ENCODE results near the gene METTL5. TPM values are rescaled to one million over a fixed set of nuclear protein-coding genes. Genes with fewer than 3 reads are reported as not detected.
"Not testable (repeated sequence)": the region's sequence is repeated elsewhere in the genome, so short reads cannot be mapped to it uniquely, and the experiment has no call there.

METTL5 gene
- 39.5 TPM for total RNA-seq

DNA sequence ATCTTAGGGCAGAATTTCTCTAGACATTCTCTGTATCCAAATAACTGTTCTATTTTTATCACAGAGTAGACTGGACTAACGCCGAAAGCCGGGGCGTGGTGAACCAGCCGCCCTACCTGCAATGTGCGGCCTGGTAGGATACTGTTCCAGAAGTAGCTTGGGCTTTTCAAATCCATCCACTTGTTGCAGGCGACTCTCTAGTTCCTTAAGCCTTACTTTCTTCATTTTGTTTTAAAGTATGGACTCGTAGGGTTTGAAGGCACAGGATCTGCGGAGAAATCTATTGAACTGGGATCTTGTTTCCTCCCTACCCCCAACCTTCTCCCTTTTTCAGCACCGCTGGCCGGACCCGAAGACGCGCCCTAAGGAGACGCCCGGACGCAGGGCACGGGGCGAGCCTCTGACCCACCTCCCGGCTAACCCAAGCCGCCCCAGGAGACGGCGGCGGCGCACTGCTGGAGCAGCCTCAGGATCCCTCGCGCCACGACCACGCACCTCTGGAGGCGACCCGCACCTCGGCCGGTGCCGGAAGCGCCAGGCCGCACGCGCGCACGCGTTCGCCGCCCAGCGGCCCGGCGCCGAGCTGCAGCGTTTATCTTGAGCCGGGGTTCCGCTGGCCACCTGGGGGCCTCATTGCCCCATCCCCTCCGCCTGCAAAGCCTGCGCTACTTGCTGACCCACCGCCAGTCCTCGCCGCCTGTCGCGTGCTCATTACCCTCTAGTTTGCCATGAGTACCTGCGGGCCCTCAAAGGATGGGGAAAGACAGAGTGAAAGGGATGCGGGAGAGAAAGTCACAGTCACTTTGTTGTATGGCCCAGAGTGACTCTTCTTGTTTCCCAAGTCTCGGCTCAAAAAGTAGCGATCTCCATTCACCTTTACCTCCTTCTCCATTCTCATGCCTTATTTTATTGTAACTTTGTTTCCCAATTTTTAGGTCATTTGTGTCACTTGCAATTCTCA lies at the start of gene METTL5:
Gene METTL5, minus strand, starts transcription at position 533 of the 961 bp plus-strand sequence. Its CDS starts 308 bp downstream, at position 225.
- DNase-seq (ENCODE audit: low spot score in 2 of 2), result peak; percentile 86 to 89
- no peak for FAIRE-seq

DNA sequence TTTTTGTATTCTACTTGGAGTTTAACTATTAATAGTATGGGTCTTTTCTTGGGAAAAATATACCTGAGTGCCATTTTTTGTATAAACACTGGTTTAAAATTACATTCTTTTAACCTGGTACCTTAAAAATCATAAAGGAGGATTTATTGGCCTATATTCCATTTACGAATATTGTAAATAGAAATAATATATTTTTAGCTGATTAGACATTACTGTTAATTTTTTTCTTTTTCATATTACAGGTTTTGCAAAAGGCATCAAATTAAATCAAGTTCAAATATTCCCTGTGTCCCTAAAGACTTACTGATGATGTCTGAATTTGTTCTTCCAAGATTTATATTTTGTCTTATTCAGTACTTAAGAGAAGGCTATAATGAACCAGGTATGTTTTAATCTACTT lies 47.3 kb upstream of the METTL5 start:
- FAIRE-seq, result peak; percentile 44

DNA sequence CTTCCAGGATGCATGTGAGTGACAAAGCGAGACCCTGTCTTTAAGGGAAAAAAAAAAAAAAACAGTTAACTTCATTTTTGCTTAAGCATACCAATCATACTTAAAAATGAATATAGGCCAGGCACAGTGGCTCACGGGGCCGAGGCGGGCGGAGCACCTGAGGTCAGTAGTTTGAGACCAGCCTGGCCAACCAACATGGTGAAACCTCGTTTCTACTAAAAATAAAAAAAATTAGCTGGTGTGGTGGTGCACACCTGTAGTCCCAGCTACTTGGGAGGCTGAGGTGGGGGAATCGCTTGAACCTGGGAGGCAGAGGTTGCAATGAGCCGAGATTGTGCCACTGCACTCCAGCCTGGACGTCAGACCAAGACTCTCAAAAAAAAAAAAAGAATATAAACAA lies 46.7 kb upstream of the METTL5 start:
- DNase-seq (ENCODE audit: low spot score in 2 of 2); FAIRE-seq: not testable (repeated sequence)

More for the DNA sequence above, 47.3 kb upstream of the METTL5 start:
- DNase-seq (ENCODE audit: low spot score in 2 of 2), result no peak

DNA sequence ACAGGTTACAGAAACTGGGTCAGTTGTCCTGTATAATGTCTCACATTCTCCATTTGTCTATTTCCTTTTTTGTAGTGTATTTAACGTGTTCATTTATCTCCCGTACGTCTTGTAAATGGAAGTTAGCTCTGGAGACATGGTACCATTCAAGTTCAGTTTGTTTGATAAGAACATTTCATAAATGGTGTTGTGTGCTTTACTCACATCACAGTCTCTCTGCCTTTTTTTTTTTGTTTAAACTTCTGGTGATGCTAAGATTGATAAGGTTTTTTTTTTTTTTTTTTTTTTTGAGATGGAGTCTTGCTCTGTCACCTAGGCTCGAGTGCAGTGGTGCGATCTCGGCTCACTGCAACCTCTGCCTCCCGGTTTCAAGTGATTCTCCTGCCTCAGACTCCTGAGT lies 44.2 kb upstream of the METTL5 start:
- FAIRE-seq (no peak), DNase-seq (ENCODE audit: low spot score in 2 of 2) (no peak)

DNA sequence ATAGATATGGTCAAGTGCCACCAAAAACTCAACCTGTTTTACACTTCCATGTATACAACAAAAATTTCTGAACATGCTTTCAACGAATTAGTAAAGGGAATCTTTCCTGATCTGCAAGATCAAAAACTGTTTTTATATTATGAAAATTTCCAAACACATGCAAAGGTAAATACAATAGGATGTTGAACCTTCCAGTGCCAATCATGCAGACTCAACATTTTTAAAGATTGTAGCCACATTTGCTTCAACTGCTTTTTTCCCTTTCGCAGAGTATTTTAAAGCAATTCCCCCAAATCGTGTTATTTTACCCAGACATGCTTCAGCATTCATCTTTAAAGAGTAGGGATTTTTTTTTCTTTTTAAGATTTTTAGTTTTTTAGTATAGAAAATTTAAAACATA lies 42.9 kb upstream of the METTL5 start:
- FAIRE-seq (no peak), DNase-seq (ENCODE audit: low spot score in 2 of 2) (no peak)

DNA sequence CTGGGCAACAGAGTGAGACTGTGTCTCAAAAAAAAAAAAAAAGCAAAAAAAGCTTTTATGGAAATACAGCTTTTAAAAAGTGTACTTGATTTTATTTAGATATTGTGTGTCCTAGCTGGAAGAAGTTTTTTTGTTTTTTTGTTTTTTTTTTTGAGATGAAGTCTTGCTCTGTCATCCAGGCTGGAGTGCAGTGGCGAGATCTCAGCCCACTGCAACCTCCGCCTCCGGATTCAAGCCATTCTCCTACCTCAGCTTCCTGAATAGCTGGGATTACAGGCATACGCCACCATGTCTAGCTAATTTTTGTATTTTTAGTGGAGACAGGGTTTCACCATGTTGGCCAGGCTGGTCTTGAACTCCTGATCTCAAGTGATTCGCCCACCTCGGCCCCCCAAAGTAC lies 41.5 kb upstream of the METTL5 start:
- not testable (repeated sequence) for FAIRE-seq; DNase-seq (ENCODE audit: low spot score in 2 of 2)

DNA sequence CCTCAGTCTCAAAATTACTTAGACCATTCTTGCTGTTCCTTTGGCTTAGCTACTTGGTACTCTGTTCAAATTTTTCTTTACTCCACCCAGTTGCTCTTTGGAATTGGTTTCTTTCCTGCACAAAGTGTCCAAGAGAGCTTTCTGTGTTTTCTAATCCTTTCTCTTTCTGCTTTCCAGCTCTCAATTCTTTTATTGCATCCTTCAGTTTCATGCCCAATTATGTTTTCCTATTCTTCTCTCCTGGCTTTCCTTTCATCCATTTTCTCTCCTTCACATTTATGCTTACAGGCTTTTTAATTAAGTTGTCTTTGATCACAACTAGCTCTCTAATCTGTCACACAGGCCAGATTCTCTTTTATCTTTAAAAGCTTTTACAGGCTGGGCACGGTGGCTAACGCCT lies 40.8 kb upstream of the METTL5 start:
- DNase-seq (ENCODE audit: low spot score in 2 of 2), result no peak
- no peak for FAIRE-seq

DNA sequence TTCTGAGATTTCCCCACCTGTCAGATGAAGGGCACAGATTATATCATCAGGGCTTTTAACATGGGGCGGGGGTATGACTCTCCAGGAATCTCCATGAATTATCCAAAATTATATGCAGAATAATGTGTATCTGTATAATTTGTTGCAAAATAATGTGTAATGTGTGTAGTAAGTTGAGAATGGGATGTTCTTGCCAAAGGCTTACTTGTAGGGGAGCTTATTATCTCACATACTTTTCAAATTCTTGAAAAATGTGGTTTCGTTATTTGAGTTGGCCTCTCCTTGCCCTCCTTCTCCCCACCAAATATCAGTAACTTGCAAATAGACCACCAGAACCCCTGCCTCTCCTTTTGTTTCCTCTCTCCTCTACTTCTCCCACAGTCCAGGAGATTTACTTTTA lies 38.1 kb upstream of the METTL5 start:
- DNase-seq (ENCODE audit: low spot score in 2 of 2) (no peak), FAIRE-seq (no peak)

DNA sequence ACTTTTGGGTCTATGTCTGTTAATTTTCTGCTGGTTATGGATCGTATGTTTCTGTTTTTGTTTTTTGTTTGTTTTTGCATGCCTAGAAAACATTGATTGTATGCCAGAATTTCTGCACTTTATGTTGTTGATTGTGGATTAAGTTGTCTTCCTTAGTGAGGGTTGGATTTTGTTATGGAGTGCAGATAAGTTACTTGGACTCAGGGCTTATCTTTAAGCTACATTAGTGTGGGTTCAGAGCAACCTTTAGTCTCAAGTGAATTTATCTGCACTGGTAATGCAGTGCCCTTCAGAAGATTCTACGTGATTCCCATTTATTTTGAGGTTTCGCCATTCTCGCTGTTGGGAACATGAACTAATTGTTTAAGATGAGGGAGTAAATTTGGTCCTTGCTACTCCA lies 35.4 kb upstream of the METTL5 start:
- DNase-seq (ENCODE audit: low spot score in 2 of 2) (no peak), FAIRE-seq (no peak)

DNA sequence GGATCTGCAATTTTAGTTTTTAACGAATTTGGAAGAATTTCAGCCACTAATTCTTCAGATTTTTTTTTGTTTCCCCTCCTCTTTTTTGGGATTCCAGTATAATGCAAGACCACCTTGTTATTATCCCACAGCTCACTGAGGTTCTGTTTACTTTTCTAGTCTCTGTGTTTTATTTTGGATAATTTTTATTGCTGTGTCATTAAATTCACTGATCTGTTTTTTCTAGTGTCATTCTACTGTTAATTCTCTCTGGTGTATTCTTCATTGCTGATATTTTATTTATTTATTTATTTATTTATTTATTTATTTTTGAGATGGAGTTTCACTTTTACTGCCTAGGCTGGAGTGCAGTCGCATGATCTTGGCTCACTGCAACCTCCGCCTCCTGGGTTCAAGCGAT lies 34.7 kb upstream of the METTL5 start:
- FAIRE-seq (no peak), DNase-seq (ENCODE audit: low spot score in 2 of 2) (no peak)

DNA sequence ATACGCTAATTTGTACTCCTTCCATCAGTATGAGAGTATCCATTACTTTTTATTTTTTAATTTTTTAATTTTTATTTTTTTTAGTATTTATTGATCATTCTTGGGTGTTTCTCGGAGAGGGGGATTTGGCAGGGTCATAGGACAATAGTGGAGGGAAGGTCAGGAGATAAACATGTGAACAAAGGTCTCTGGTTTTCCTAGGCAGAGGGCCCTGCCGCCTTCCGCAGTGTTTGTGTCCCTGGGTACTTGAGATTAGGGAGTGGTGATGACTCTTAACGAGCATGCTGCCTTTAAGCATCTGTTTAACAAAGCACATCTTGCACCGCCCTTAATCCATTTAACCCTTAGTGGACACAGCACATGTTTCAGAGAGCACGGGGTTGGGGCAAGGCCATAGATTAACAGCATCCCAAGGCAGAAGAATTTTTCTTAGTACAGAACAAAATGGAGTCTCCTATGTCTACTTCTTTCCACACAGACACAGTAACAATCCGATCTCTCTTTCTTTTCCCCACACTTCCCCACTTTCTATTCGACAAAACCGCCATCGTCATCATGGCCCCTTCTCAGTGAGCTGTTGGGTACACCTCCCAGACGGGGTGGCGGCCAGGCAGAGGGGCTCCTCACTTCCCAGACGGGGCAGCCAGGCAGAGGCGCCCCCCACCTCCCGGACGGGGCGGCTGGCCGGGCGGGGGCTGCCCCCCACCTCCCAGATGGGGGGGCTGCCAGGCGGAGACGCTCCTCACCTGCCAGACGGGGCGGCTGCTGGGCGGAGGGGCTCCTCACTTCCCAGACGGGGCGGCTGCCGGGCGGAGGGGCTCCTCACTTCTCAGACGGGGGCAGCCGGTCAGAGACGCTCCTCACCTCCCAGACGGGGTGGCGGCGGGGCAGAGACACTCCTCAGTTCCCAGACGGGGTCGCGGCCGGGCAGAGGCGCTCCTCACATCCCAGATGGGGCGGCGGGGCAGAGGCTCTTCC lies 30.9 kb upstream of the METTL5 start:
- FAIRE-seq; DNase-seq (ENCODE audit: low spot score in 2 of 2): not testable (repeated sequence)

DNA sequence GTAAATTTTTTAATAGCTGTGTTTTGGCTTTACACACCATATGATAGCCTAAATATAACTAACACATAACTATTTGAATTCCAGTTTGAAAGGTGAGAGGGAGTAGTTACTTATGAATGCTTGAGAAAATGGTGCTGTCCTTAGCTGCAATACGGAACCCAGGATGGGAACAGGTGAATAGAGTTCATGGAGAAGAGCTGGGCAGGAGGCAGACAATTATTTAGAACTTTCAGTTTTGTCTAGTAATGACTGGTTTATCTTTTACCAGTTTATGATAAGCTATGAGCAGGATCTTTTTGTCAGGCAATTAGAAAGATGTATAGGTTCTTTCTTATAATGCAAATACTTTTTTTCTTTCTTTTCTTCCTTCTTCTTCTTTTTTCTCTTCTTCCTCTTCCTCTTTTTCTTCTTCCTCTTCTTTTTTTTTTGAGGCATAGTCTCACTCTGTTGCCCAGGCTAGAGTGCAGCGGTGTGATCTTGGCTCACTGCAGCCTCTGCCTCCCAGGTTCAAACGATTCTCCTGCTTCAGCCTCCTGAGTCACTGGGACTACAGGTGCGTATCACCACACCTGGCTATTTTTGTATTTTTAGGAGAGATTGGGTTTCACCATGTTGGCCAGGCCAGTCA lies 28.4 kb upstream of the METTL5 start:
- no peak for DNase-seq (ENCODE audit: low spot score in 2 of 2)
- FAIRE-seq, result no peak

DNA sequence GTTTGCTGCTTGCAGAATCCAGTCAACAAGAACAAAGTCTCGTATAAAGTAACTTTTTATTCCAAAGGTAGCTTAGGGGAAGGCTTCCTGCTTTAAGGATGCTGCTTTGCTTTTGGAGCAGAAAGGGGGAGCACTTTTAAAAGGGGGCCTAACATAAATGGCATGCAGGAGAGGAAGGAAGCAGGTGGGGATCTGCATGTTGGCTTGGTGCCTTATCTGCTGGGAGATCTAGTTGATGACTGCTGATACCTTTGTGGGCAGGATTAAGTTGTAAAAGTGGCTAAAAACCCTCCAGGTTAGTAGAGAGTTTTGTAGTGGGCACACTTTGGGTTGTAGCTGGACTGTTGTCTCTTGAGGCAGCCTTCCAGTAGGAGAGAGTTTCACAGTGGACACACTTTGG lies 25.0 kb upstream of the METTL5 start:
- DNase-seq (ENCODE audit: low spot score in 2 of 2), result no peak
- no peak for FAIRE-seq

DNA sequence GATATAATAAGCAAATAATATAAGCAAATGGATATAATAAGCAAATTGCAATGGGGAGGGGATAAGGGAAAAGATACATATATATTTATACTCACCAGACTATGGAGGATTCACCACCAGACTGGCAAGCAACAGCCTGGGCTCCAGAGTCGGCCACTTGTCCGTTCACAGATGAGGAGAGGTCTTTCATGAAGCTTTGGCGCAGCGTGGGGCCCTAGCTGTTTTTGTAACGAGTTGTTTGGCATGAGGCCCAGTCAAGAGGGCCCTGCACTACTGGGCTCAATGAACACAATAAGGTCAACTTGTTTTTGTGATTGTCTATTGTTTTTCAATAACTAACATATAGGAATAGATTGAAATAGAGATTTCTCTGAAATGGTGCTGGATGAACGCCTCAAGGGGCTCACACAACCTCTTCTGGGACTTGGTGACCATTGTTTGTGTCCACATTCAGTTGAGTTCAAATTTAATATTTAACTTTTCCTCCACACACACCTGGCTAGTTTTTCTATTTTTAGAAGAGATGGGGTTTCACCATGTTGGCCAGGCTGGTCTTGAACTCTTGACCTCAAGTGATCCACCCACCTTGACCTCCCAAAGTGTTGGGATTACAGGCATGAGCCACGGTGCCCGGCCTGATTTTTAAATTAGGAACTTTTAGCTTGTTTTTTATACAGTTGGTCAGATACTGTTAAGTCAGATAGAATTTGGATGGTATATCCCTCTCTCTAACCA lies 24.4 kb upstream of the METTL5 start:
- not testable (repeated sequence) for FAIRE-seq; DNase-seq (ENCODE audit: low spot score in 2 of 2)

DNA sequence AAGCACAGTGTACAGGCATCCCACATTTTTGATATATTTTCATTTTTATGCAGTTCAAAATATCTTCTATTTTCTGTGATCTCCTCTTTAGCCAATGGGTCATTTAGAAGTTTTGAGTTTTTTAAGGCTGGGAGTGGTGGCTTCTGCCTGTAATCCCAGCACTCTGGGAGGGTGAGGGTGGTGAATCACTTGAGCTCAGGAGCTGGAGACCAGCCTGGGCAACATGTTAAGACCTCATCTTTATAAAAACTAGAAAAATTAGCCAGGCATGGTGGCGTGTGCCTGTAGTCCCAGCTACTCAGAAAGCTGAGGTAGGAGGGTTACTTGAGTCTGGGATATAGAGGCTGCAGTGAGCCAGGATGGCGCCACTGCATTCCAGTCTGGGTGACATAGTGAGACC lies 20.3 kb upstream of the METTL5 start:
- DNase-seq (ENCODE audit: low spot score in 2 of 2) (no peak), FAIRE-seq (no peak)

DNA sequence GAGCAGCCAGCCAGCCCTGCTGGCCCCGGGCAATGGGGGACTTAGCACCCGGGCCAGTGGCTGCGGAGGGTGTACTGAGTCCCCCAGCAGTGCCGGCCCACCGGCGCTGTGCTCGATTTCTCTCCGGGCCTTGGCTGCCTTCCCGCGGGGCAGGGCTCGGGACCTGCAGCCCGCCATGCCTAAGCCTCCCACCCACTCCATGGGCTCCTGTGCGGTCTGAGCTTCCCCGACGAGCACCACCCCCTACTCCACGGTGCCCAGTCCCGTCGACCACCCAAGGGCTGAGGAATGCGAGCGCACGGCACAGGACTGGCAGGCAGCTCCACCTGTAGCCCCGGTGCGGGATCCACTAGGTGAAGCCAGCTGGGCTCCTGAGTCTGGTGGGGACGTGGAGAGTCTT lies 16.9 kb upstream of the METTL5 start:
- not testable (repeated sequence) for DNase-seq (ENCODE audit: low spot score in 2 of 2); FAIRE-seq

DNA sequence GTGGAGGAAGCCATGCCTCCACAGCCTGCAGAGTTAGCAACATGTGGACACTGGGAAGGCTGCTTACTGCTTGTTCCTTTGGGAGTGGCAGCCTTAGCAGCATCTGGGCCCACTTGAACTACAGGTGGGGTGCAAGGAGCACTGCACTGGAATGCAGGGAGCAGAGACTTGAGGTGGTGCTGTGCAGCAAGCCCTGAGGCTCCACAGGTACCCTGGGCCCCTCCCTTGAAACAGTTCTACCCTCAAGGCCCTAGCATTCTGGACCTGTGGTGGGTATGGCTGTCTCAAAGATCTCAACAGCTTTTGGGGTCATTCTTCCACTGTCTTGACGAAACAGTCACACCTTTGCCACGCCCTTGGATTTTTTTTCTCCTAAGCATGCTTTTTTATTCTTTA lies 16.0 kb upstream of the METTL5 start:
- no peak for DNase-seq (ENCODE audit: low spot score in 2 of 2)
- FAIRE-seq, result no peak

DNA sequence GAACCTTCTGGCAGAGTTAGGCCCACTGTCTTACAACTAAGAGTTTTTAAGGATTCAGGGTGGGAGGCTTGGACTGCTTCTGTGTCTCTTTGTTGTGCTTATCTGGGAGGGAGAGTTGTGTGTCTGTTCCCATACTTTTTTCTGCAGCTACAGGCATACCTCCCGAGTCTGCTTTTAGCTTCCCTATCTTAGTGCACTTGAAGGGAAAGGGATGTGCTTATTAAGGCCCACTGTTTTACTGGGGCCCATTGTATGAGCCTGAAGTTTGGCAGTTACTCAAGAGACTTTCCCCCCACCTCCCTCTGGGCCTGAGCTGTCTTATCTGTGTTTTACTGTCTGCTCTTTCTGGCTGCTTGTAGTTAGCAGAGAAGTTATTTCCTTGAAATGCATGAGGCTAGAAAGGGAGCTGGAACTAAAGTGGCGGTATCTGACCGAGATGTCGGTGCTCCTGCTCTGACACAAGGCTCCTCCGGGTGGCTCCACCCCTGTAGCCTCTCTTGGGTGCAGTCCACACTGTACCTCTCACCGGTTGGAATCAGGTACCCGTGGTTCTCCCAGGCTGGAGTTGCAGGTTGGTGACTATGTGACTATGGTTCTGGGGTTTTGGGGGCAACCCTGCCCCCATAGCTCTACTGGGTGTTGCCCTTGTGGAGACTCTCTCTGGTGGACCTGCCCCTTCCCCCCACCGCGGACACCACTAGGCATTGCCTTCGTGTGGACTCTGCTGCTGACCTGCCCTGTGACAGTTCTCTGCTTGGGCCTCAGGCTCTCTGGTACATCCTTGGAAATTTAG lies 15.4 kb upstream of the METTL5 start:
- FAIRE-seq, result no peak
- no peak for DNase-seq (ENCODE audit: low spot score in 2 of 2)
